Thoracic aorta (tissue), 2 donors: ENCODE measurements around the gene KANSL1L. TPM values are rescaled to one million over a fixed set of nuclear protein-coding genes. Genes with fewer than 3 reads are reported as not detected.

Source experiments
- ATAC-seq: fragments of 150-250 bp; one replicate; pipeline ENCODE4 v1.8.0; 2017; ENCODE audit warnings: low read depth; ENCODE audit not compliant: insufficient number of reproducible peaks, low FRiP score
- DNase-seq: peaks from one replicate; pipeline ENCODE4 v3.0.0-alpha.2; 2020; ENCODE audit warnings: low spot score
- H3K27ac ChIP-seq, 2 donors: fragments of 200-600 bp; sonication (generic); 1 replicate in 1 of 2; 2 replicates in 1 of 2; pipeline ENCODE4 v1.5.1; 2016; ENCODE audit warnings: mild to moderate bottlenecking in 2 of 2, moderate library complexity in 2 of 2
- H3K27me3 ChIP-seq: fragments of 200-600 bp; sonication (generic); replicated peaks from 2 replicates; pipeline ENCODE4 v1.6.0; 2016; ENCODE audit warnings: mild to moderate bottlenecking; ENCODE audit not compliant: insufficient read depth
- H3K36me3 ChIP-seq: fragments of 200-600 bp; sonication (generic); one replicate; pipeline ENCODE4 v1.5.1; 2016
- H3K4me1 ChIP-seq, 2 donors: fragments of 200-600 bp; sonication (generic); 1 replicate in 1 of 2; 2 replicates in 1 of 2; pipeline versions ENCODE4 v1.5.1 to v1.6.0; 2016; ENCODE audit warnings: low read depth in 2 of 2, mild to moderate bottlenecking in 1 of 2; ENCODE audit not compliant: control insufficient read depth in 1 of 2
- H3K4me3 ChIP-seq: fragments of 200-600 bp; sonication (generic); 2 replicates; pipeline ENCODE4 v1.5.1; 2016; ENCODE audit warnings: mild to moderate bottlenecking
- H3K9me3 ChIP-seq: fragments of 200-600 bp; sonication (generic); 2 replicates; pipeline ENCODE4 v1.5.1; 2016
- CTCF ChIP-seq: fragments of 200-600 bp; sonication (generic); IDR thresholded peaks from one replicate; pipeline ENCODE4 v1.5.1; 2019; ENCODE audit warnings: antibody characterized with exemption
- total RNA-seq, 2 donors: library from RNA; depleted of rRNA; stranded (reverse); fragments of >200 nt; gene quantifications; one replicate each; pipeline versions ENCODE4 v1.1.0 to v1.2.3, GENCODE V29; 2016

KANSL1L gene
- total RNA-seq, 2 donors from 2014 or later, result 35.1 to 77.2 TPM

GRCh38 chr2:210112871-210113270 is 58.3 kb downstream of the KANSL1L start:
- Histone ChIP-seq H3K27ac (no peak overlapping the region), H3K36me3 (peaks cover 9% of the 10 kb centered on the region), H3K4me3 (no peak overlapping the region), H3K4me1 (no peaks in the 10 kb centered on the region), H3K27me3 (no peaks in the 10 kb centered on the region), H3K9me3 (peaks cover 18% of the 10 kb centered on the region)
- no peak for TF ChIP-seq CTCF
- ATAC-seq, result no peak
- DNase-seq, result no peak

- H3K27me3 ChIP-seq, result no peaks in the 10 kb centered on the region
- no peaks in the 10 kb centered on the region for H3K9me3 ChIP-seq
- no peak overlapping the region for H3K4me3 ChIP-seq
- no peaks in the 10 kb centered on the region for H3K4me1 ChIP-seq
- peaks cover 3% of the 10 kb centered on the region for H3K36me3 ChIP-seq
- H3K27ac ChIP-seq, result no peak overlapping the region
- no peak for TF ChIP-seq CTCF
- ATAC-seq (no peak), DNase-seq (no peak)
These were observed 71.3 kb downstream of the KANSL1L start for GRCh38 chr2:210099940-210100339.

DNA sequence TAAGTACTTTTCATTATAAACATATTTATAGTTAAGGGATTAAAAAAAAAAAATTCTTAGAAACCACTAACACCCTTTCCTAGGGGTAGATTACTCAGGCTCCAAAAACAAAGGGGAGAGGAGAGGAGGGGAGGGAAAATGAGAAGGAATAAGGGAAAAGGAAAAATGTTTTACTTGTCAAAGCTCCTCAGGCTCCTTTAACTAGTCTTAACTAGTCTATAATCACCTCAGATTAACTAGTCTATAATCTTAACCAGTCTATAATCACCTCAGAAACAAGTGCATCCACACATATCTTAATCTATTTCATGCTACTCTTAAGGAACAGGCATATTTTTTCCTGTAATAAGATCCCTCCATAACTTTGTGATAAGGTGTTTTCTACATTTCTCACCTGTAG is 76.4 kb downstream of the KANSL1L start:
- Histone ChIP-seq H3K4me3 (no peak overlapping the region), H3K4me1 (no peaks in the 10 kb centered on the region), H3K9me3 (no peaks in the 10 kb centered on the region), H3K27me3 (no peaks in the 10 kb centered on the region), H3K36me3 (no peaks in the 10 kb centered on the region), H3K27ac (no peak overlapping the region)
- ATAC-seq (no peak), DNase-seq (no peak)
- no peak for TF ChIP-seq CTCF

DNA sequence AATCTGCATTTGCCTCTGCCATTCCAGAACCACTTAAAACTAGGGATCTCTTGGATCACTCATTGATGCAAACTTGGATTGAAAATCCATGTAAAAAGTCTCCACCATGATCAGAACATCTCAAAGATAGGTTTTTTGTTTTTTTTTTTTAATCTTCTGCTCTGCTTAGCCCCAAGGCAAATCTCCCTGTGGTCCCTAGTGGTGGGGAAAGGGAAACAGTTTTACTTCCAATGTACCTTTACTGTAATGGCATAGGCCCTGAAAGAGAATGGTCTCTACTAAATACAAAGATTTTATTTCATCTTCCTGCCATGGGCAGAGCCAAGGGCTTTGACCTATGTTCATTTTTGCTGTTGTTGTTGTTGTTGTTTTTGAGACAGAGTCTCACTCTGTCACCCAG is 78.4 kb downstream of the KANSL1L start:
- H3K4me1 ChIP-seq, result no peaks in the 10 kb centered on the region
- H3K36me3 ChIP-seq, result no peaks in the 10 kb centered on the region
- H3K27ac ChIP-seq, result no peak overlapping the region
- ATAC-seq (no peak), DNase-seq (no peak)
- TF ChIP-seq CTCF, result no peak
- no peaks in the 10 kb centered on the region for H3K27me3 ChIP-seq
- H3K4me3 ChIP-seq, result no peak overlapping the region
- no peaks in the 10 kb centered on the region for H3K9me3 ChIP-seq

- no peak for TF ChIP-seq CTCF
- H3K4me3 ChIP-seq, result no peak overlapping the region
- DNase-seq (no peak), ATAC-seq (no peak)
- H3K27ac ChIP-seq, result no peak overlapping the region
- H3K9me3 ChIP-seq, result no peaks in the 10 kb centered on the region
- no peaks in the 10 kb centered on the region for H3K27me3 ChIP-seq
- H3K36me3 ChIP-seq, result no peaks in the 10 kb centered on the region
- peaks cover 0 to 5% of the 10 kb centered on the region in 2 donors for H3K4me1 ChIP-seq
These were observed 84.3 kb downstream of the KANSL1L start for GRCh38 chr2:210086930-210087329.
